ENCODE results near the gene GMEB2.

DNA sequence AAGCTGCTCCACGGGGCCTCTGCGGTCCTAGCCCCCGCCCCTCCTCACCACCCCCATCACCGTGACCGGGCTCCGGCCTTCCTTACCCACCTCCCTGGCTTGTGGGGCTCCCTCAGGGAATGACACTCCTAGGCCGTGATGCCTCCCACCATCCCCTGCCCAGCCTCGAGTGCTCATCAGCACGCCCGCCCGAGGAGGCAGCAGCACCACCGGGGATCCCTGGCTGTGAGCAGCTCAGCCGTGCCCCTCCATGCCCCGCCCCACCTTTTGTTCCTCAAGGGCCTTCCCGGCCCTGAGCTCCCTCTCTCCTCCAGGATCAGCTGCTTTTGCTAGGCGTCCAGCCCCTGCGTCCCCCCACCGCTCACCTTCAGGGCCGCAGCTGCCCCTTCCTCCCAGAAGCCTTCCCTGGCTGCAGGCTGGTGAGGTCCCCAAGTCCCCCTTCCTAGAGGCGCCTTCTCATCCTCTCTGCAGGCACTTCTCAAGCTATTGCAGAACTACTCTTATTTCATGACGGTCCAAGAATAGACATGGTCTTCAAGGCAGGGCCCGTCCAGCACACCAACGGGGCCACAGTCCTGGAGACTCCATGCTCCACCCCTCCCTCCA lies 69.9 kb downstream of the GMEB2 start:
- TF ChIP-seq, protein P1, sequence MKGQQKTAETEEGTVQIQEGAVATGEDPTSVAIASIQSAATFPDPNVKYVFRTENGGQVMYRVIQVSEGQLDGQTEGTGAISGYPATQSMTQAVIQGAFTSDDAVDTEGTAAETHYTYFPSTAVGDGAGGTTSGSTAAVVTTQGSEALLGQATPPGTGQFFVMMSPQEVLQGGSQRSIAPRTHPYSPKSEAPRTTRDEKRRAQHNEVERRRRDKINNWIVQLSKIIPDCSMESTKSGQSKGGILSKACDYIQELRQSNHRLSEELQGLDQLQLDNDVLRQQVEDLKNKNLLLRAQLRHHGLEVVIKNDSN (IDR thresholded peaks at IDR 0.05; ENCODE audit: borderline replicate concordance, low read depth), result no peak
- TF ChIP-seq, protein P2, sequence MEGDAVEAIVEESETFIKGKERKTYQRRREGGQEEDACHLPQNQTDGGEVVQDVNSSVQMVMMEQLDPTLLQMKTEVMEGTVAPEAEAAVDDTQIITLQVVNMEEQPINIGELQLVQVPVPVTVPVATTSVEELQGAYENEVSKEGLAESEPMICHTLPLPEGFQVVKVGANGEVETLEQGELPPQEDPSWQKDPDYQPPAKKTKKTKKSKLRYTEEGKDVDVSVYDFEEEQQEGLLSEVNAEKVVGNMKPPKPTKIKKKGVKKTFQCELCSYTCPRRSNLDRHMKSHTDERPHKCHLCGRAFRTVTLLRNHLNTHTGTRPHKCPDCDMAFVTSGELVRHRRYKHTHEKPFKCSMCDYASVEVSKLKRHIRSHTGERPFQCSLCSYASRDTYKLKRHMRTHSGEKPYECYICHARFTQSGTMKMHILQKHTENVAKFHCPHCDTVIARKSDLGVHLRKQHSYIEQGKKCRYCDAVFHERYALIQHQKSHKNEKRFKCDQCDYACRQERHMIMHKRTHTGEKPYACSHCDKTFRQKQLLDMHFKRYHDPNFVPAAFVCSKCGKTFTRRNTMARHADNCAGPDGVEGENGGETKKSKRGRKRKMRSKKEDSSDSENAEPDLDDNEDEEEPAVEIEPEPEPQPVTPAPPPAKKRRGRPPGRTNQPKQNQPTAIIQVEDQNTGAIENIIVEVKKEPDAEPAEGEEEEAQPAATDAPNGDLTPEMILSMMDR (IDR thresholded peaks at IDR 0.05), result no peak
- TF ChIP-seq POLR2AphosphoS5 (IDR thresholded peaks at IDR 0.05; ENCODE audit: low read depth, low read length) (no peak), TAF1 (IDR thresholded peaks at IDR 0.05; ENCODE audit: borderline replicate concordance, low read depth, low read length) (no peak), RAD21 (IDR thresholded peaks at IDR 0.05; ENCODE audit: low read length) (no peak)
- TF ChIP-seq, protein P3, sequence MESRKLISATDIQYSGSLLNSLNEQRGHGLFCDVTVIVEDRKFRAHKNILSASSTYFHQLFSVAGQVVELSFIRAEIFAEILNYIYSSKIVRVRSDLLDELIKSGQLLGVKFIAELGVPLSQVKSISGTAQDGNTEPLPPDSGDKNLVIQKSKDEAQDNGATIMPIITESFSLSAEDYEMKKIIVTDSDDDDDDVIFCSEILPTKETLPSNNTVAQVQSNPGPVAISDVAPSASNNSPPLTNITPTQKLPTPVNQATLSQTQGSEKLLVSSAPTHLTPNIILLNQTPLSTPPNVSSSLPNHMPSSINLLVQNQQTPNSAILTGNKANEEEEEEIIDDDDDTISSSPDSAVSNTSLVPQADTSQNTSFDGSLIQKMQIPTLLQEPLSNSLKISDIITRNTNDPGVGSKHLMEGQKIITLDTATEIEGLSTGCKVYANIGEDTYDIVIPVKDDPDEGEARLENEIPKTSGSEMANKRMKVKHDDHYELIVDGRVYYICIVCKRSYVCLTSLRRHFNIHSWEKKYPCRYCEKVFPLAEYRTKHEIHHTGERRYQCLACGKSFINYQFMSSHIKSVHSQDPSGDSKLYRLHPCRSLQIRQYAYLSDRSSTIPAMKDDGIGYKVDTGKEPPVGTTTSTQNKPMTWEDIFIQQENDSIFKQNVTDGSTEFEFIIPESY (IDR thresholded peaks at IDR 0.05; ENCODE audit: borderline replicate concordance, low read depth), result no peak
